ENCODE measurements around the gene OSMR. TPM values are rescaled to one million over a fixed set of nuclear protein-coding genes. Genes with fewer than 3 reads are reported as not detected.

Gene OSMR
- total RNA-seq, 4 donors from 2014 or later, result 9.2 to 40.2 (median 26.8) TPM

- WGBS, 2 donors, result 69 to 82% methylated on average over 7 to 16 of the region's 23 CpGs
- intact Hi-C loops (cut with DNase I), result loop anchor here (5.0 to 10.0 kb wide), 2 partner anchors 254 to 367 kb away; partner anchors contain the start of gene LIFR
- Histone ChIP-seq H3K36me3 (no peaks in the 10 kb centered on the region), H3K27ac (peak overlapping the region in 3 of 4 donors; percentile 30 to 49 (median 43)), H3K4me3 (no peak overlapping the region), H3K9me3 (no peaks in the 10 kb centered on the region), H3K27me3 (no peaks in the 10 kb centered on the region), H3K4me1 (peaks cover 0 to 43% (median 4%) of the 10 kb centered on the region in 3 donors)
- DNase-seq, result no peak
- TF ChIP-seq, protein P1, sequence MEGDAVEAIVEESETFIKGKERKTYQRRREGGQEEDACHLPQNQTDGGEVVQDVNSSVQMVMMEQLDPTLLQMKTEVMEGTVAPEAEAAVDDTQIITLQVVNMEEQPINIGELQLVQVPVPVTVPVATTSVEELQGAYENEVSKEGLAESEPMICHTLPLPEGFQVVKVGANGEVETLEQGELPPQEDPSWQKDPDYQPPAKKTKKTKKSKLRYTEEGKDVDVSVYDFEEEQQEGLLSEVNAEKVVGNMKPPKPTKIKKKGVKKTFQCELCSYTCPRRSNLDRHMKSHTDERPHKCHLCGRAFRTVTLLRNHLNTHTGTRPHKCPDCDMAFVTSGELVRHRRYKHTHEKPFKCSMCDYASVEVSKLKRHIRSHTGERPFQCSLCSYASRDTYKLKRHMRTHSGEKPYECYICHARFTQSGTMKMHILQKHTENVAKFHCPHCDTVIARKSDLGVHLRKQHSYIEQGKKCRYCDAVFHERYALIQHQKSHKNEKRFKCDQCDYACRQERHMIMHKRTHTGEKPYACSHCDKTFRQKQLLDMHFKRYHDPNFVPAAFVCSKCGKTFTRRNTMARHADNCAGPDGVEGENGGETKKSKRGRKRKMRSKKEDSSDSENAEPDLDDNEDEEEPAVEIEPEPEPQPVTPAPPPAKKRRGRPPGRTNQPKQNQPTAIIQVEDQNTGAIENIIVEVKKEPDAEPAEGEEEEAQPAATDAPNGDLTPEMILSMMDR (IDR thresholded peaks at IDR 0.05), result no peak
- no peak for TF ChIP-seq POLR2A (IDR thresholded peaks at IDR 0.05)
Measured at GRCh38 chr5:38808666-38809343, 37.0 kb upstream of the OSMR start.

GRCh38 chr5:38809388-38810359, 36.1 kb upstream of the OSMR start:
- peak; percentile 11 for DNase-seq
- Histone ChIP-seq H3K36me3 (no peaks in the 10 kb centered on the region), H3K4me3 (no peak overlapping the region), H3K9me3 (no peaks in the 10 kb centered on the region), H3K27me3 (no peaks in the 10 kb centered on the region), H3K27ac (peak overlapping the region in 3 of 4 donors; percentile 43 to 53 (median 49)), H3K4me1 (peaks cover 0 to 43% (median 4%) of the 10 kb centered on the region in 3 donors)
- WGBS, 2 donors, result 8 to 17% methylated on average over 10 to 13 of the region's 14 CpGs
- TF ChIP-seq, protein P1 (IDR thresholded peaks at IDR 0.05), result peak; percentile 45 to 89 (median 76)
- no peak for TF ChIP-seq POLR2A (IDR thresholded peaks at IDR 0.05)
- intact Hi-C loops (cut with DNase I), result loop anchor here (5.0 to 10.0 kb wide), 2 partner anchors 255 to 367 kb away; partner anchors contain the start of gene LIFR

DNA sequence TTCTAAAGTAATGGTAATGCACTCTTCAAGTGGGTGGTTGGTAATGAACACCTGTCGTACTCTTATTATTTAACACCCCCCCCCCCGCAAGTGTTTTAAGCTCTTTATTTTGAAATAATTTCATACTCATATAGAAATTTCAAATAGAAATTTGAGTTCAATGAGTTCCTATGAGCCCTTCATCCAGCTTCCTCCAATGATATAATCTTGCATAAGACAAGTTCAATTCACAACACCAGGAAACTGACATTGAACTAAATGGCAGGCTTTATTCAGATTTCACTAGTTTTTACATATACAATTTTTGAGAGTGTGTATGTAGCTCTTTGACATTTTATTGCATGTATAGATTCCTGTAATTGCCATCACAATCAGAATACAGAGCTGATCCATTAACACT, 30.9 kb upstream of the OSMR start:
- no peak for TF ChIP-seq POLR2A (IDR thresholded peaks at IDR 0.05)
- 93 to 98% methylated on average over 2 of the region's 2 CpGs for WGBS, 2 donors
- H3K27ac ChIP-seq, result no peak overlapping the region
- no peaks in the 10 kb centered on the region for H3K9me3 ChIP-seq
- H3K4me3 ChIP-seq, result no peak overlapping the region
- H3K4me1 ChIP-seq, result peaks cover 0 to 31% (median 4%) of the 10 kb centered on the region in 3 donors
- intact Hi-C loops (cut with DNase I), result no loop called here
- no peaks in the 10 kb centered on the region for H3K36me3 ChIP-seq
- H3K27me3 ChIP-seq, result no peaks in the 10 kb centered on the region
- DNase-seq, result no peak

DNA sequence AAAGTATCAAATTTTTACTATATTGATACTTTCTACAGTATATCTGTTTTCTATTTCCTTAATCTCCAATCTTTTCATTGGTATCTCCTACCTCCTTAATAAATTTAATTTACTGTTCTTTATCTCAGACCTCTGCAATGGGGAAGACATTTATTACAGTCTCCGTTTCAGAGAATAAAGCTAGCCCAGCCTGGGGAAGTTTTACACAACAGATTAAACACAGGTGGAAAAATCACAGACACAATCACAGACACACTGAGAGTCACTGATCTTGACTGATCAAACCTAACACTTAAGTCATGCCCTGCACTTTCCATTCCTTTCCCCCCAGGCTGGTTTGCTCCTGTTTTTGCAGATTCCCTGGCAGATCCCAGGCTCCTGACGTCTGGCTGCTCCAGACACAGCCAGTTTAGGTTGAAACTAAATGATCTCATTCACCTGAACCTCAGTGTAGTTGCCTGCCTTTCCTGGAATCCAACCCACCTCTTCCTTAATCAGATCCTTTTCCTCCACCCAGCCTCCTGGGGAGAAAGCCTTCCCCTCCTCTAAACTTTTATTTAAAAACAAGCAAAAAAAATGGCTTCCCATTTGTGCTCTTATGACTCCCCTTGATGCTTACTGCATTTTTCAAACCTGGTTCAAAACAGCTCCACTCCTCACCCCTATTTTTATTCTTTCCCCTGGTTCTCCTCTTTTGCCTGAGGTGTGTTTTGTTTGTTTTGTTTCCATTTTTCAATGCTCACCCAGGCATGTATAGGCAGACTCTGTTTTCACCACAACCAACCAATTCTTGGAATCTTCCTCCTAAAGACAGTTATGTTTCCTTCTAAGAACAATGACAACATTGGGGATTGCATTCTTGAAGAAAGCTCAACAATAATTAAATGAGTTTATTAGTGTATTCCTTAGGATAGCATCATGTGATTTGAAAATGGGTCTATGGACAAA, 29.5 kb upstream of the OSMR start:
- H3K9me3 ChIP-seq, result no peaks in the 10 kb centered on the region
- DNase-seq, result no peak
- H3K27me3 ChIP-seq, result no peaks in the 10 kb centered on the region
- WGBS, 2 donors, result 49 to 54% methylated on average over 2 of the region's 2 CpGs
- no peak overlapping the region for H3K4me3 ChIP-seq
- peak overlapping the region in 3 of 4 donors; percentile 3 to 58 (median 34) for H3K27ac ChIP-seq
- intact Hi-C loops (cut with DNase I), result no loop called here
- peaks cover 0 to 24% (median 4%) of the 10 kb centered on the region in 3 donors for H3K4me1 ChIP-seq
- H3K36me3 ChIP-seq, result peaks cover 0 to under 1% (median 0%) of the 10 kb centered on the region in 3 donors
- TF ChIP-seq POLR2A (IDR thresholded peaks at IDR 0.05), result no peak
- TF ChIP-seq, protein P1 (IDR thresholded peaks at IDR 0.05), result no peak

- DNase-seq, result no peak
Measured at GRCh38 chr5:38821679-38822078, 24.1 kb upstream of the OSMR start.

More at GRCh38 chr5:38821679-38822078, 24.1 kb upstream of the OSMR start:
- 94 to 95% methylated on average over 9 to 12 of the region's 20 CpGs for WGBS, 2 donors
- no peak overlapping the region for H3K27ac ChIP-seq
- H3K9me3 ChIP-seq, result peaks cover 0 to 6% (median 0%) of the 10 kb centered on the region in 3 donors
- H3K4me1 ChIP-seq, result peaks cover 0 to 16% (median 2%) of the 10 kb centered on the region in 3 donors
- no peaks in the 10 kb centered on the region for H3K27me3 ChIP-seq
- H3K36me3 ChIP-seq, result peaks cover 0 to 19% (median 0%) of the 10 kb centered on the region in 3 donors
- no peak overlapping the region for H3K4me3 ChIP-seq
- intact Hi-C loops (cut with DNase I), result loop anchor here (10.0 kb wide), 1 partner anchor 93 kb away; no protein-coding TSS in a partner anchor
- TF ChIP-seq, protein P1 (IDR thresholded peaks at IDR 0.05), result no peak
- no peak for TF ChIP-seq POLR2A (IDR thresholded peaks at IDR 0.05)

Measured in esophagus squamous epithelium (tissue), 5 donors.